Measurements from ENCODE around the gene SCN3B. TPM values are rescaled to one million over a fixed set of nuclear protein-coding genes. Genes with fewer than 3 reads are reported as not detected.
A peak's percentile ranks its signal among the peaks of the same experiment; 100 is the strongest.

Gene SCN3B
- total RNA-seq, 1 experiment from 2014 or later, result 0.77 TPM

DNA sequence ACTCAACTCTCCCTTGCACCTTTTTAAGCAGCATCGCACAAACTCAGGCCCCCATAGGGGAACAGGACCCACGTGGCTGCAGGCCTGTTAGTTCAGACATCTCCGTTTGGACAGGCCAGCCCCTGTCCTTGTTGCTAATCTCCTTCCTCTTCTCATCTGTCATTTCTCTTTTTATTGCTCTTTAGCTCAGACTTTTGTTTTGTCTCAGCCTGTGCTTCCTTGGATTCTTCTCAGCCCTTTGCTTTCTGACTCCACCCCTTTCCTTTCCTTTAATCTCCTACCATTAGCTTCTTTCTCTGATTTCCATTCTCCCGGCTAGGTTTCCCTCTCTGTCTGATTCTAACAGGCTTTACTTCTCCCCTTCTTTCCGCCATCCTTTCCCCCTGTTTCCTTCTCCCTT lies 68.7 kb downstream of the SCN3B start:
- no peaks in the 10 kb centered on the region for H3K79me1 ChIP-seq (ENCODE audit: insufficient read depth, low read depth, low read length, poor library complexity, severe bottlenecking)
- H2AK5ac ChIP-seq (ENCODE audit: insufficient read length, low read length), result no peak overlapping the region
- H4K91ac ChIP-seq (ENCODE audit: insufficient read length, low read depth, low read length), result no peak overlapping the region
- TF ChIP-seq, protein P1, sequence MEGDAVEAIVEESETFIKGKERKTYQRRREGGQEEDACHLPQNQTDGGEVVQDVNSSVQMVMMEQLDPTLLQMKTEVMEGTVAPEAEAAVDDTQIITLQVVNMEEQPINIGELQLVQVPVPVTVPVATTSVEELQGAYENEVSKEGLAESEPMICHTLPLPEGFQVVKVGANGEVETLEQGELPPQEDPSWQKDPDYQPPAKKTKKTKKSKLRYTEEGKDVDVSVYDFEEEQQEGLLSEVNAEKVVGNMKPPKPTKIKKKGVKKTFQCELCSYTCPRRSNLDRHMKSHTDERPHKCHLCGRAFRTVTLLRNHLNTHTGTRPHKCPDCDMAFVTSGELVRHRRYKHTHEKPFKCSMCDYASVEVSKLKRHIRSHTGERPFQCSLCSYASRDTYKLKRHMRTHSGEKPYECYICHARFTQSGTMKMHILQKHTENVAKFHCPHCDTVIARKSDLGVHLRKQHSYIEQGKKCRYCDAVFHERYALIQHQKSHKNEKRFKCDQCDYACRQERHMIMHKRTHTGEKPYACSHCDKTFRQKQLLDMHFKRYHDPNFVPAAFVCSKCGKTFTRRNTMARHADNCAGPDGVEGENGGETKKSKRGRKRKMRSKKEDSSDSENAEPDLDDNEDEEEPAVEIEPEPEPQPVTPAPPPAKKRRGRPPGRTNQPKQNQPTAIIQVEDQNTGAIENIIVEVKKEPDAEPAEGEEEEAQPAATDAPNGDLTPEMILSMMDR (conservative IDR thresholded peaks at IDR 0.05), result no peak
- no peak overlapping the region for H2BK12ac ChIP-seq (ENCODE audit: insufficient read length, low read depth, low read length)
- no peak overlapping the region for H3T11ph ChIP-seq (ENCODE audit: low read length)
- no peak overlapping the region for H2BK15ac ChIP-seq (ENCODE audit: low read depth, low read length)
- H4K8ac ChIP-seq (replicated peaks; ENCODE audit: insufficient read length, low read depth, low read length), result no peak overlapping the region
- peaks cover 4 to 5% (median 5%) of the 10 kb centered on the region in 3 experiments; a peak in 6 of 7 replicates for H3K36me3 Mint-ChIP-seq (ENCODE audit: insufficient read depth in 1 of 3, low read depth in 3 of 3)
- no peaks in the 10 kb centered on the region for H4K20me1 ChIP-seq (ENCODE audit: control insufficient read depth, insufficient read depth, insufficient read length)
- H2BK20ac ChIP-seq (ENCODE audit: low read depth, low read length, poor library complexity, severe bottlenecking), result no peak overlapping the region
- H2AFZ ChIP-seq (ENCODE audit: low read length), result no peak overlapping the region
- no peak overlapping the region for H3K9ac ChIP-seq (ENCODE audit: extremely low read depth, insufficient read length, low read length)
- H4K5ac ChIP-seq (ENCODE audit: insufficient read length, low read depth, low read length), result no peak overlapping the region
- no peak for DNase-seq
- no peak overlapping the region for H3K18ac ChIP-seq (ENCODE audit: insufficient read length, low read depth, low read length)
- H3K23me2 ChIP-seq (ENCODE audit: insufficient read length, low read depth, low read length, poor library complexity, severe bottlenecking), result no peaks in the 10 kb centered on the region
- H3K56ac ChIP-seq (ENCODE audit: insufficient read length, low read depth, low read length), result no peak overlapping the region
- no peak overlapping the region for H2BK120ac ChIP-seq (ENCODE audit: low read depth, low read length, poor library complexity, severe bottlenecking)
- H3K79me2 ChIP-seq (ENCODE audit: insufficient read depth, low read length), result no peaks in the 10 kb centered on the region
- no peak overlapping the region for H3K23ac ChIP-seq (ENCODE audit: insufficient read length, low read depth, low read length)
- H3K27ac Mint-ChIP-seq, result peak overlapping the region in 1 of 3 experiments; percentile 65; a peak in 1 of 7 replicates
- no CpG with 5 or more reads among the region's 5 CpGs for WGBS (ENCODE audit: extremely low coverage, insufficient read length, low lambda C conversion rate)
- H3K27me3 ChIP-seq (ENCODE audit: insufficient read depth, low read length), result no peaks in the 10 kb centered on the region
- peaks cover 0 to 3% of the 10 kb centered on the region in 2 experiments; a peak in 1 of 5 replicates for H3K9me3 Mint-ChIP-seq
- no peak overlapping the region for H3K4ac ChIP-seq (ENCODE audit: low read depth, low read length)
- H3K9me3 ChIP-seq (ENCODE audit: control insufficient read depth, low read depth, low read length), result no peaks in the 10 kb centered on the region
- H3K4me2 ChIP-seq (ENCODE audit: insufficient read depth, insufficient read length, low read length), result no peak overlapping the region
- no peak overlapping the region for H3K4me3 Mint-ChIP-seq
- H3K4me1 ChIP-seq (ENCODE audit: insufficient read depth, low read length), result no peaks in the 10 kb centered on the region; the same call in 1 of the 2 replicates
- no peak overlapping the region for H3K27ac ChIP-seq (ENCODE audit: insufficient read length, low read depth, low read length)
- no peak overlapping the region for H2BK5ac ChIP-seq (ENCODE audit: insufficient read length, low read length)
- peaks cover 26 to 31% of the 10 kb centered on the region in 2 experiments for H3K4me1 Mint-ChIP-seq
- H3K27me3 Mint-ChIP-seq (ENCODE audit: low read depth), result peaks cover 6% of the 10 kb centered on the region
- H3K14ac ChIP-seq (ENCODE audit: insufficient read depth, low read length), result no peak overlapping the region

All from H9 (cell line).